ENCODE results near the gene GMNC.

GRCh38 chr3:190807719-190808375 is 54.6 kb downstream of the GMNC start:
- TF ChIP-seq, protein P1, sequence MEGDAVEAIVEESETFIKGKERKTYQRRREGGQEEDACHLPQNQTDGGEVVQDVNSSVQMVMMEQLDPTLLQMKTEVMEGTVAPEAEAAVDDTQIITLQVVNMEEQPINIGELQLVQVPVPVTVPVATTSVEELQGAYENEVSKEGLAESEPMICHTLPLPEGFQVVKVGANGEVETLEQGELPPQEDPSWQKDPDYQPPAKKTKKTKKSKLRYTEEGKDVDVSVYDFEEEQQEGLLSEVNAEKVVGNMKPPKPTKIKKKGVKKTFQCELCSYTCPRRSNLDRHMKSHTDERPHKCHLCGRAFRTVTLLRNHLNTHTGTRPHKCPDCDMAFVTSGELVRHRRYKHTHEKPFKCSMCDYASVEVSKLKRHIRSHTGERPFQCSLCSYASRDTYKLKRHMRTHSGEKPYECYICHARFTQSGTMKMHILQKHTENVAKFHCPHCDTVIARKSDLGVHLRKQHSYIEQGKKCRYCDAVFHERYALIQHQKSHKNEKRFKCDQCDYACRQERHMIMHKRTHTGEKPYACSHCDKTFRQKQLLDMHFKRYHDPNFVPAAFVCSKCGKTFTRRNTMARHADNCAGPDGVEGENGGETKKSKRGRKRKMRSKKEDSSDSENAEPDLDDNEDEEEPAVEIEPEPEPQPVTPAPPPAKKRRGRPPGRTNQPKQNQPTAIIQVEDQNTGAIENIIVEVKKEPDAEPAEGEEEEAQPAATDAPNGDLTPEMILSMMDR (IDR thresholded peaks at IDR 0.05; ENCODE audit: low read length), result no peak
- TF ChIP-seq EZH2 (IDR thresholded peaks at IDR 0.05; ENCODE audit: borderline replicate concordance, low read length), result no peak

Data from OCI-LY1 (cell line).